NCI-H128 (cell line): ENCODE results near the gene PTPRU.

ENCODE experiments used
- DNase-seq: peaks from one replicate; lab custom pipeline; 2025; ENCODE audit not compliant: unreplicated experiment; lab: John Stamatoyannopoulos, UW

The PTPRU gene

DNA sequence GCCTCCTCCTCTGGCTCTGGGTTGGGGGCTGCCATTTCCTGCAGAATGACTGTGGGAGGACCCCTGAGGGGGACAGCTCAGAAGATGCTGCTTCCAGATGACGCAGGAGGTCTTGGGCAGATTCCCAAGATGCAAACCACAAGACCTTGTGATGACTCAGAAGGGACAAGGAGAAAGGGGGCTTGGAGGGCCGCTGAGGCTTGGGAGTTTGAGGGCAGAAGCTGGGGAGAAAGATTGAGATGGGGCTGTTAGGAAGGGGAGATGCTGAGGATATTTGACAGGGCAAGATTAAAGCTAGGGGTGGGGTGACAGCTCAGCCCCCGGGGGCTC is 7.5 kb downstream of the PTPRU start:
- no peak for DNase-seq

DNA sequence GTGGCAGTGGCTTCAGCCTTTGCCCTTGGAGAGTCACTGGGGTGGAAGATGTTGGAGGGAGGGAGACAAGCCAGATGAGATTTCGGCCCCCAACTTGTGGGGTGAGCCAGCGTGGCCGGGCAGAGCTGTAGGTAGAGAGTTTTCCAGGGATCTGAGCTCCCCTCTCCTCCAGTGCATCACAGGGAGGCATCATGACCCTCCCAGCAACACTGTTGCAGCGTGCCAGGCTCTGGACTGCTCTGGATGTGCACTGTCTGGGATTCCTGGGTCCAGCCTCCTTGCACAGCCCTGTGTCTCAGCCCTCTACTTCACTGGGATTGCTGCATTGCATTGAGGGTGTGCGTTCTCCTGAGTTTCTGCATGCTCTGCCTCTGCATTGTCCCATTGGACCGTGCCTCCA is 8.9 kb downstream of the PTPRU start:
- no peak for DNase-seq

DNA sequence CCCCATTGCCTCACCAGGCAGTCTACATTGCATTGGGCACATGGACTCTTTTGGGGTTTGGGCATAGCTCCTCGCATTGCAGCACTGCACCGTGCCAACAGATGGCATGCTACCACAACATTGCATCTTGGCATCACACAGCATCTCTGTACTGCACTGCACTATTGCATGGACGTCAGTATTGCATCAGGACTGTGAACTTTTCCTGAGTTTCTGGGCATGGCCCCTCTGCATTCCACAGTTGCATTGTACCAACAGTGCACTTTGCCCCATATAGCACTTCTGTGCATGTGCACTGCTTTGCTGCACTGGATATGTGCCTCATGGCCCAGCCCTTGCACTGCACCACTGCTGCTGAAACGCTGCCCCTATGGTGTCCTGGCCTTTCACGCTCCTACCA is 9.6 kb downstream of the PTPRU start:
- DNase-seq = peak; percentile 31

DNA sequence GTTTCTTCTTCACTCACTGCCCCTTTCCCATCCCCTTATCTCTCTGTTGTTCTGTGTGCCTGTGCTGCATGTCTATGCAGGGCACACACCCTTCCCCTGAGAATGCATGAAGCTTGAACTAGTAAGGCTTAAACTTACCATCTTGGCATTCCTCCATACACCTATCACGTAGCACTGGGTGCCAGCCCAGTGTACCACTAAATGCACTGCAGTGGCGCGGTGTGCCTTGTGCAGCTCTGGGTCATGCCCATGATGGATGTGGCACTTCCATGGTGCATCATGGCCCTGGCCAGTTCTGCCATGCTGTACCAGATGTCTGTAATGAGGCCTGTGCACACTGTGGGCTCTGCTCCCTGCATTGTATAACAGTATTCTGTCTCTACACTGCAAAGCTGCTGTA is 10.7 kb downstream of the PTPRU start:
- DNase-seq = no peak

DNA sequence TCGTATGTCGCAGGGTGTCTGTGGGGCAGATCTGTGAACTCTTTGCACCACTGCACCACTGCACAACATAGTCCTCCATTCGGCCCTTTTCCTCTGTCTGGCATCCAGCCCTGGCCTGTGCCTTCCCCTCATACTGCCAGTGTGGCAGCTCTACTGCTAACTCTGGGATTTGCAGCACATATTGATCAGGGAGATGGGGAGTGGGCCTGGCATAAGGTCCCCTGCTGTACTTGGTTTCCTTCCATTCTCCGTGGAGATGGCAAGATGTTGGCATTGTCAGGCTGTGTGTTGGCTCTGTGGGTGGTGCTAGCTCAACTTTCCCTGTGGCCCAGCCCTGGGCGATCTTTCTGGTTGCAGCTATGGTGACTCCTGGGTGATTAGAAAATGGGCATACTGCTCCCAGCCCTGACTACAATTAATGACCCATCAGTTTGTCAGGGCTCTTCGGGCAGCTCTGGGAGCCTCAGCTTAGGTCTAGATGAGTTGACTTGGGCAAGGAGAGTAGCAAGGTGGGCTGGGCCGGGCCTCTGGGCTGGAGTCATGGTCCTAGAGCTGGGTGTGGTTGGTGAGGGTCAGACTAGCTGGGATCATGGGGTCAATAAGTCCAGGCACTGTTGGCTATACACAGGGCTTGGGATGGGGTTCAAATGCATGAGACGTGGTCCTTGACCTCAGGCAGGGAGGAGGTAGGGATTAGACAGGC is 11.4 kb downstream of the PTPRU start:
- DNase-seq = no peak

DNA sequence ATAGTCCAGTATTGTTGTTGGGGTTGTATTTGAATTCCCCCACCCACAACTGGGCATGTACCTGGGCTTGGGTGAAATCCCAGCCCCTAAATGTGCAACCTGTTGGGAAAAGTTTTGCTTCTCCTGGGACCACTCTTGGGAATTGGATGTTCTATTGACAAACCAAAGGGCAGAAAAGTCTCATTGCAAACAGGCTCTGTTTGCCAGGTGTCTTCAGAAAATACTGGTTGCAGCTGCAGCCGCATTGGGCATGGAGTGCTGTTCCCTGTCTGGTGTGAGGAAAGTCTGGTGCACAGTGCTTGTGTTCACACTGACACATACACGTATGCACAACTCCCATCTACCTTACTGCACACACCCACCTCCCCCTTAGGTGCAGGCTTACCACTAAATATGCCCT is 12.1 kb downstream of the PTPRU start:
- no peak for DNase-seq

DNA sequence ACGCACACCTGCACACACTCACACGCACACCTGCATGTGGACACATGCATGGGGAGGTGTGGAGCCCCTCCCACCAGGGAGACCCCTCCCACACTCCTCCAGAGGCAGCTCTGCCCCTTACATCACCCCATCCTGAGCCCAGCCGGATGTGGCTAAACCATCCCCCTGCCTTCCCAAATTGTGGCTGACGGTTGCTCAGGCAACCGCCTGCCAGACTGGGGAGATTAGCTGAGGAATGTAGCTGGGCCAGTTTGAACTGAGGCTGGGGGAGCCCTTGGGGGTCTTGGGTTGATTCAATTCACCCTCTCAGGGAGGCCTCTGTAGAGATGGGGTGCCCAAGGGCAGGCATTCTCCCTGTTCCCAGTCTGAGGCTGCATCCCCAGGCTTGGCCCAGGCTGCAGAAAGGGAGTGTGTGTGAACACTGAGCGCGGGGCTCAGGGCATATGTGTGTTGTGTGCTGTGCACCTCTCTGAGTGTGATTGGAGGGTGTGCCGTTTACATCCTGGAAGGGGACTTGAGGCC is 12.9 kb downstream of the PTPRU start:
- no peak for DNase-seq

DNA sequence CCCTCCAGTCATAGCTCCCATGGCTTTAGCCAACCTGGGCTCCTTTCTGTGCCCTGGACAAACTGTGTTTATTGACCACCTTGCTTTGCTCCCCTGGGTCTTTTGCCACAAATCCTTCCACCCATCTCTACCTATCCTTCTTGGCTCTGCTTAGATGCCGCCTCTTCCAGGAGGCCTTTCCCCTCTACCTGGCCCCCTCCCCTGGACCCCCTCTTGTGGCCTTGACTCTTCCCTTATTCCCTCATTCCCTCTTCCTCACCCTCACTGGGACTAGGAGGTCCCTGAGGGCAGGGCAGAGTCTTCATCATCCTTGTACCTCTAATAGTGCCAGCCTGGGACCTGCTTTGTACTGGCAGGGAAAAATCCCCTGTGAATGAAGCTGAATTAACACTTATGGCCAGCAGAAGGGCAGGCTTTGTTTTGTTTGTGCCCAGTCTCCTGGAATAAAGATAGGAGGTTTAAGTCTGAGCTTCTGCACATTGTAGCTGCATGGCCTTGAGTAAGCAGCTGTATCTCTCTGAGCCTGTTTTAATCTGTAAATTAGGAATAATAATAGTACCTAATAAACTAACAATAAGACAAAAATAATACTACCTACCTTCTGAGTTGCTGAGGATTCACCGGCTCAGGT is 13.7 kb downstream of the PTPRU start:
- no peak for DNase-seq

DNA sequence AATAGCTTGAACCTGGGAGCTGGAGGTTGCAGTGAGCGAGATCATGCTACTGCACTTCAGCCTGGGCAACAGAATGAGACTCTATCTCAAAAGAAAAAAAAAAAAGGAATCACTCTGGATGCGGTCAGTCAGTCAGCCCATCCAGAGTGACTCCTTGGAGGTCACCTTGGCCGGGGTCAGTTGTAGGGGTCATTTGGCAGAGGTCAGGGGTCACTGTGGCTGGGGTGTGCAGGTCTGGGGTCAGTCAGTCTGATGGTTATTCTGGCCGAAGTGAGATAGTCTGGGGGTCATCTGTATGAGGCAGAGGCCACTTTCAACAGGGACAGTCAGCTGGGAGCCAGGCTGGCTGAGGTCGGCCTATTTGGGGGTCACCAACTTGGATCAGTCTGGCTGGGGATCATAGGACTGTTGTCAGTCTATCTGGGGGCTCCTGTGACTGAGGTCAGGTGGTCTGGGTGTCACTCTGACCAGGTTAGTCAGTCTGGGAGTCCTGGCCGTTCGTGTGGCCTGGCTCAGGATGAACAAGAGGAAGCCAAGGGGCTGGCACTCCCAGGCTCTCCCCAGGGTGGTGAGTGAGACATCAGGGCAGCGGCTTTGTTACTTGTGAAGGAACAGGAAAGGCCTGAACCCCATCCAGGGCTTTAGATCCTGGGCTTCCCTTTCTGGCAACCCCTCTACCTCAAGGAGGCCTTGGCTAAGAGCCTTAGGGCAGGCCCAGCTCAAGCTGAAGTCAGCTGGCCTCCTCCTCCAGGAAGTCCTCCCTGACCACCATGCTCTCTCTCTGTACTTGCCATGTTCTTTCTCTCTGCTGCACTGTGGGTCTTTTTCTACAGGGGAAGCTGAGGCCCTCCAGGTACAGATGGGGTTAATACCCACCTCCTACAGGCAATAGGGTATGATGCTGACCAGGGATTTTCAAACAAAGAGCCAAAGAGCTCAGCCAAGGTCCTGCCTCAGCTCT is 15.1 kb downstream of the PTPRU start:
- no peak for DNase-seq

DNA sequence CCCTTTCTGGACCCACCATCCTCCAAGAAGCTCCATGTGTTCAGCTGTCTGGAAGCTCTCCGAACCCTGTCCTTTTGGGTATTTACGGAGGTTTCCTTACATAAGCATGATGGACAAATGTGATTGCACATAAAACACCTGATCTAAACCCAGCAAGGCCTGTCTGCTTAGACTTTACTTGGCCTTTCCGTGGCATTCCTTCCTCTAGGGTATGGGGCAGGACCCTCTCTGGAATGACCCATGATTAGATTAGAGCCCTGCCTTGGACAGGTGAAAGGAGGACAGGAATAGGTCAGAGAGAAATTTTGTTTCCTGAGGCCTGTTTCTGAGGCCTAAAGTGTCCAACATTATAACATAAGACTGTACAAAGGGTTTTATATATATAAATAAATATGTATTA is 16.9 kb downstream of the PTPRU start:
- no peak for DNase-seq

DNA sequence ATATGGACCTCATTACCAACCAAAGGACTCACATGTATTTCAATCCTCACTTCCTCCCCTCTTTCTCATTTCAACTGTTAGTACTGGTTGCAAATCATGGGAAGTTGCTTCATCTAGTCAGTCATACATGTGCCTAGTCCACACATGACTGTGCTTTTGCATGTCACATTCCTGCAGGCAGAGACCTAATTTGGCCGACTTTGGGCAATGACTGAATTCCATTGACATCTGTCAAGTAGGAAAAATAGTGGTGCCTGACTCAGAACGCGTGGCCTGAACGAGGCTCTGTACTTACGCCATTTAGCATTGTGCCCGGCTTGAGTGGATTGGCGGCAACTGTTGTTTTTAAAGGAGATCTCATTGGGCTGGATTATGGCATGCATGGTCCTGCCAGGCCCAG is 18.0 kb downstream of the PTPRU start:
- DNase-seq = no peak

DNA sequence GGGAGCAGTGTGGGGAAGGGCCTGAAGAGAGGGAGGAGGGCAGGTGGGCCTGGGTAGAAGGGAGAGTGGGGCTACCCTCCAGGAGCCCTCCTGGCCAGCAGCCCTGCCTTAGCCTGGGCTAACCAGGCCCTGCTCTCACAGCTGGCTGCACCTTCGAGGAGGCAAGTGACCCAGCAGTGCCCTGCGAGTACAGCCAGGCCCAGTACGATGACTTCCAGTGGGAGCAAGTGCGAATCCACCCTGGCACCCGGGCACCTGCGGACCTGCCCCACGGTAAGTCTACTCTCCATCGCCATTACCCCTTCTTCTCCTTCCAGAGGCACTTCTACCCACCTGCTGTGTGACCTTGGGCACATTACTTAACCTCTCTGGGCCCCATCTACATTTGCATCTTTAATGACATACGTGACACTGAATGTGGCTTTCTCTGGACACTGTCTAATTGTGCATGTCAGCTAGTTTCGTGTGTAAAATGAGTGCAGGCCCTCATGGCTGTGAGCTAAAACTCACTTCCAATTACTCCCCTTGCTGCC is 18.9 kb downstream of the PTPRU start:
- no peak for DNase-seq

DNA sequence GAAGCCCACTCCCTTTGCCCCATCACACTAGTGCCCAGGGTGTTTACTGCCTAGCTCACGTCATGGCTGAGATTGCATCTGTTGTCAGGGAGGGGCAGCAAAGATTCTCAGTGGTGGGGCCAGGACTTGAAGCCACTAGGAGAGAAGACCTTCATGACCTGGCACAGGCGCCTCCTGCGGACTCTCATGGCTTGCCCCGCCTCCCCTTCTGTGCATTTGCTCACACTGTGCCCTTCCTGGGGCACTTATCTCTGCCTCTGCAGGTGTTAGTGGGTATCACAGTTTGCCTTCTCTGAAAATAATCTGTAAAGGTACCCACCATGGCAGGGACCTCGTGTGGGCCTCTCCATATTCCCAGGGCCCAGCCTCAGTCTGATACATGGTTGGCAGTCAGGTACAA is 20.1 kb downstream of the PTPRU start:
- DNase-seq = no peak

DNA sequence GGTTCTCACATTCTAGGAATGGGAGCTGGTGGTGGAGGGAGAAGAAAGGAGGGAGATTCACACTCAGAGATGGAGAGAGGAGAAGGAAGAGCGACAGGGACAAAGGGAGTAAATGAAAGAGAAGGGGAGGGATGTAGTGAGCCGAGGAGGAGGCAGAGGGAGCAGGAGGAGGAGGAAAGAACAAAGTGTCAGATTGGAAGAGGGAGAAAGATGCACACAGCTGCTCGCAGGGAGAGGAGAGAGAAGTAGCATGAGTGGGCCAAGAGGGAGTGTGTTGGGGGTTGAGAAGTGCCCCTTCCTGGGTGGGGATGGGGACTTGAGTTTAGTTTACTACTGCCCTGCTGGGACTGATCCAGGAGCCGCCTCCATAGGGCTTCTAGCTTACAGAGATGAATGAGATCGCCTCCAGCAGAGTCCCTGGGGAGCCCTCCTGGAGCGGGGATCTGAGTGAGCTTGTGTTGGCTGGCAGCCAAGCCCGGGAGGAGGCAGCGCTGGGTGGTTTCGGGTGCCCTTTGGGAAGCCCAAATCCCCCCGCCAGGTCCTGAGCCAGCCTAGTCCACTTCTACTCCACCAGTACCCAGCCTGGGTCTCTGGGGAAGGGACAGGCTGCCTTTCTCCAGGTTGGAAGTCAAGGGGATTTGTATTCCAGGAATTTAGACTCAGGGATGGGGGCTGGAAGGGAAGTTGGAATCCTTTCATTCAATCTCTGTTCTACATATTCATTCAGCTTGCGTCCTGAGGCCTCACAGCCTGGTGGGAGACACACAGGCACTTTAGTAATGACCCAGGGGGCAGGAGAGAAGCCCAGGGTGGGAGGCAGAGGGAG is 20.9 kb downstream of the PTPRU start:
- DNase-seq = no peak

DNA sequence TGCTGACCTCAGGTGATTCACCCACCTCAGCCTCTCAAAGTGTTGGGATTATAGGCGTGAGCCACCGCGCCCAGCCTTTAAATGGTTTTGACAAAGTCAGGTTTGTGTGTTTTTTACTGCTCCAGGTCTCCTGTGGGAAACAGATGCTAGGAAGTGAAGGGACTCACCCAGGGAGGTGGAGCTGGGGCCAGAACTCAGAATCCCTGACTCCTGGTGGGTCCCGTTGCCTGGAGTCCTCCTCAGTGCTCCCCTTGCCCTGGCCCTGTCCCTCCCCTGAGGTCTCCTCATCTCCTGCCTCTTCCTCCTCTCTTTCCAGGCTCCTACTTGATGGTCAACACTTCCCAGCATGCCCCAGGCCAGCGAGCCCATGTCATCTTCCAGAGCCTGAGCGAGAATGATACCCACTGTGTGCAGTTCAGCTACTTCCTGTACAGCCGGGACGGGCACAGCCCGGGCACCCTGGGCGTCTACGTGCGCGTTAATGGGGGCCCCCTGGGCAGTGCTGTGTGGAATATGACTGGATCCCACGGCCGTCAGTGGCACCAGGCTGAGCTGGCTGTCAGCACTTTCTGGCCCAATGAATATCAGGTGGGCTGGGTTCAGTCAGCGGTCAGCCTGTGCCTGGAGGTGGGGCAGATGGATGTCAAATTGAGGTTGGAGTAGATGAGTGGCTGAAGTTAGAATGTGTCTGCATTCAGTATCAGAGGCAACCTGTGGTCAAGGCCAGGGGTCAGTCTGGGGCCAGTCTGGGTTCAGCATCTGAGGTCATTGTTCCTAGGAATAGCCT is 22.1 kb downstream of the PTPRU start:
- DNase-seq = no peak

DNA sequence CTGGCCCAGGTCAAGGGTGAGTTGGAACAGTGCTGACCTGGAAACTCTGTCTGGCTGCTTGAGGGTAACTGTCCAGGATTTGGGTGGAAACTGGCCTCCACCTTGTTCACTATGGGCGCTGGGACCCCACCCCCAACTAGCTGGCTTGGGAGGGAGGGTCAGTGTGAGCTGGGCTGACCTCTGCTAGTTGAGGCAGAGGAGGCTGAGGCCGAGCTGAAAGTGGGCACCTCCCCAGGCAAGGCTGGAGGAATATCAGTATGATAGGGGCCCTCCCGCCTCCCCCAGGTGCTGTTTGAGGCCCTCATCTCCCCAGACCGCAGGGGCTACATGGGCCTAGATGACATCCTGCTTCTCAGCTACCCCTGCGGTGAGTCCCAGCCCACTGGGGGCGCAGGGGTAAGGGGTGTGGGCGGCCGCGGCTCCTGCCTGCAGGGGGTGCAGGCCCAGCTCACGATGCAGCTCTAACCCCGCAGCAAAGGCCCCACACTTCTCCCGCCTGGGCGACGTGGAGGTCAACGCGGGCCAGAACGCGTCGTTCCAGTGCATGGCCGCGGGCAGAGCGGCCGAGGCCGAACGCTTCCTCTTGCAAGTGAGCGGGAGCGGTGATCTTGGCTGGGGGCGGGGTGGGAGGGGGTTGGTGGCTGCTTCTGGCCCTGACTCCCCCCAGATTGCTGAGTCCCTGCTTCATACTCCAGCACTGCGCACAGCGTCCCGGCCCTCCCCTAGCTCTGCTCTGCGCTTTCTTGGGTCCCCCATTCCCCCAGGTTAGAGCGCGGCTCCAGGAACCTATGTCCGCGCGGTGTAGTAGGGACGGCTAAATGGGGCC is 22.9 kb downstream of the PTPRU start:
- DNase-seq = no peak

DNA sequence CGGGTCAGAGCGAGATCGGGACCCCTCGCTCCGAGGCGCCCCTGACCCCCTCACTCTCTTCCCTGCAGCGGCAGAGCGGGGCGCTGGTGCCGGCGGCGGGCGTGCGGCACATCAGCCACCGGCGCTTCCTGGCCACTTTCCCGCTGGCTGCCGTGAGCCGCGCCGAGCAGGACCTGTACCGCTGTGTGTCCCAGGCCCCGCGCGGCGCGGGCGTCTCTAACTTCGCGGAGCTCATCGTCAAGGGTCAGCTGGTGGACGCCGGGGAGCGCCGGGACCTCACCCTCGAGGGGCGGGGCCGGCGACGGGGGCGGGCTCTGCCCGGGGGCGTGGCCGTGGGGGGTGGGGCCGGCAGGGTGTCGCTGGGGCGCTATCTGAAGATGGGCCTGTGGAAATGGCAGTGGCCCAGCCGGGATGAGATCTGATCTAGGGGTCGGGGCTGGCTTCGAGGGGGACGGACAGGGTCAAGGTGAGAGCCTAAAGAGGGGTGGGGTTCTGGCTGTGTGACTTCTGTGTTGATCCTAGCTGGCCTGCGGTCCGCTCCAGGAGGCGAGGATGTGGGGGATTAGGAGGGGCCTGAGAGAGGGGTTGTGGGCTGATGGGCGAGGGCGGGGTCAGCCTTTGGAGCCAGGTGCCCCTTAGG is 23.6 kb downstream of the PTPRU start:
- no peak for DNase-seq

DNA sequence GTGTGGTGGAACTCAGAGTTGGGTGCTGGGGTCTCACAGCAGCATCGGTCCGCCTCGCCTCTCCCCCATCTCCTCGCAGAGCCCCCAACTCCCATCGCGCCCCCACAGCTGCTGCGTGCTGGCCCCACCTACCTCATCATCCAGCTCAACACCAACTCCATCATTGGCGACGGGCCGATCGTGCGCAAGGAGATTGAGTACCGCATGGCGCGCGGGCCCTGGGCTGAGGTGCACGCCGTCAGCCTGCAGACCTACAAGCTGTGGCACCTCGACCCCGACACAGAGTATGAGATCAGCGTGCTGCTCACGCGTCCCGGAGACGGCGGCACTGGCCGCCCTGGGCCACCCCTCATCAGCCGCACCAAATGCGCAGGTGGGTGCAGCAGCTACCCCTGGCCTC is 24.2 kb downstream of the PTPRU start:
- DNase-seq = no peak
